Measurements from ENCODE around the gene TPRN. TPM values are rescaled to one million over a fixed set of nuclear protein-coding genes. Genes with fewer than 3 reads are reported as not detected.

TPRN gene
- total RNA-seq: 3.6 and 4.8 TPM in 2 replicates

GRCh38 chr9:137200311-137201204, at the start of gene TPRN:
Gene TPRN (minus strand): TSS chr9:137200741. CDS start chr9:137200711, 30 bp downstream.

GRCh38 chr9:137240841-137241489, 40.4 kb upstream of the TPRN start, which contains the start of gene TUBB4B:
Gene TUBB4B (plus strand): TSS chr9:137241287. CDS start chr9:137241361, 74 bp downstream.

GRCh38 chr9:137230705-137231371, 30.3 kb upstream of the TPRN start, which contains the start of gene SLC34A3:
Gene SLC34A3 (plus strand): TSS chr9:137230901. CDS start chr9:137231703, 802 bp downstream.

GRCh38 chr9:137227054-137227852, 26.7 kb upstream of the TPRN start, which contains the start of gene RNF224:
Gene RNF224 (plus strand): TSS chr9:137227502. CDS start chr9:137228336, 834 bp downstream.

GRCh38 chr9:137224830-137225694, 24.5 kb upstream of the TPRN start, which contains the start of gene CYSRT1:
Gene CYSRT1 (plus strand): TSS chr9:137225174. CDS start chr9:137225622, 448 bp downstream.

GRCh38 chr9:137222190-137223077, 21.9 kb upstream of the TPRN start, which contains the start of gene RNF208:
Gene RNF208 (minus strand): TSS chr9:137222240. CDS start chr9:137221212, 1,028 bp downstream.

GRCh38 chr9:137205126-137206069, 4.9 kb upstream of the TPRN start, which contains the start of the genes NDOR1 and TMEM203:
Gene NDOR1 (plus strand): TSS chr9:137205700. CDS start chr9:137205778, 78 bp downstream.
Gene TMEM203 (minus strand): TSS chr9:137205648. CDS start chr9:137205414, 234 bp downstream.

GRCh38 chr9:137188490-137189296, 11.8 kb downstream of the TPRN start, which contains the start of the genes ANAPC2 and SSNA1:
Gene ANAPC2 (minus strand): TSS chr9:137188560. CDS start chr9:137188532, 28 bp downstream.
Gene SSNA1 (plus strand): TSS chr9:137188676. CDS start chr9:137188727, 51 bp downstream.

GRCh38 chr9:137169896-137170358, 30.6 kb downstream of the TPRN start, which contains the start of gene LRRC26:
Gene LRRC26 (minus strand): TSS chr9:137170051. CDS start chr9:137169943, 108 bp downstream.

Other genes with a start within 250 kb of the TPRN start
- gene LCN12, start 248.5 kb downstream of the TPRN start, total RNA-seq: 0.34 TPM in 1 of 2 replicates, not detected in the other
- not detected in 2 replicates for gene PTGDS, start 223.2 kb downstream of the TPRN start, total RNA-seq
- not detected in 2 replicates for gene LCNL1, start 217.7 kb downstream of the TPRN start, total RNA-seq
- 7.8 and 9.9 TPM in 2 replicates for gene PAXX, start 208.3 kb downstream of the TPRN start, total RNA-seq
- gene CLIC3, start 204.2 kb downstream of the TPRN start, total RNA-seq: 4.4 and 6.7 TPM in 2 replicates
- gene ABCA2, start 172.5 kb downstream of the TPRN start, total RNA-seq: 4.1 and 48.2 TPM in 2 replicates
- gene FUT7, start 168.7 kb downstream of the TPRN start, total RNA-seq: not detected in 2 replicates
- gene NPDC1, start 154.6 kb downstream of the TPRN start, total RNA-seq: 3.8 and 16.7 TPM in 2 replicates
- gene ENTPD2, start 146.7 kb downstream of the TPRN start, total RNA-seq: 1.8 and 3.1 TPM in 2 replicates
- 0.85 and 2.1 TPM in 2 replicates for gene SAPCD2, start 130.2 kb downstream of the TPRN start, total RNA-seq
- gene UAP1L1, start 123.2 kb downstream of the TPRN start, total RNA-seq: 4.8 and 6.3 TPM in 2 replicates
- 62.5 and 67.1 TPM in 2 replicates for gene MAN1B1, start 113.8 kb downstream of the TPRN start, total RNA-seq
- 62.2 and 81.7 TPM in 2 replicates for gene DPP7, start 86.0 kb downstream of the TPRN start, total RNA-seq
- gene GRIN1, start 61.6 kb downstream of the TPRN start, total RNA-seq: 0.57 and 1.0 TPM in 2 replicates
- 2.1 TPM in 1 of 2 replicates, not detected in the other for gene LRRC26, start 30.7 kb downstream of the TPRN start, total RNA-seq
- not detected in 2 replicates for gene TMEM210, start 28.7 kb downstream of the TPRN start, total RNA-seq
- 17.4 and 24.1 TPM in 2 replicates for gene ANAPC2, start 12.2 kb downstream of the TPRN start, total RNA-seq
- 46.5 and 57.4 TPM in 2 replicates for gene SSNA1, start 12.1 kb downstream of the TPRN start, total RNA-seq
- 33.0 and 38.3 TPM in 2 replicates for gene TMEM203, start 4.9 kb upstream of the TPRN start, total RNA-seq
- 5.8 and 7.3 TPM in 2 replicates for gene NDOR1, start 5.0 kb upstream of the TPRN start, total RNA-seq
- gene RNF208, start 21.5 kb upstream of the TPRN start, total RNA-seq: 0.34 and 0.78 TPM in 2 replicates
- gene CYSRT1, start 24.4 kb upstream of the TPRN start, total RNA-seq: 1.6 and 3.8 TPM in 2 replicates
- under 0.01 and 0.28 TPM in 2 replicates for gene RNF224, start 26.8 kb upstream of the TPRN start, total RNA-seq
- under 0.01 TPM in 1 of 2 replicates, not detected in the other for gene SLC34A3, start 30.2 kb upstream of the TPRN start, total RNA-seq
- 97.1 and 124 TPM in 2 replicates for gene TUBB4B, start 40.5 kb upstream of the TPRN start, total RNA-seq
- gene STPG3, start 50.5 kb upstream of the TPRN start, total RNA-seq: not detected in 2 replicates
- 54.0 and 66.1 TPM in 2 replicates for gene NELFB, start 54.6 kb upstream of the TPRN start, total RNA-seq
- gene TOR4A, start 77.0 kb upstream of the TPRN start, total RNA-seq: 14.7 and 34.9 TPM in 2 replicates
- gene NRARP, start 101.5 kb upstream of the TPRN start, total RNA-seq: 6.2 and 23.3 TPM in 2 replicates
- gene EXD3, start 222.4 kb upstream of the TPRN start, total RNA-seq: 6.5 and 10.6 TPM in 2 replicates
- gene NOXA1, start 222.7 kb upstream of the TPRN start, total RNA-seq: 0.68 and 3.3 TPM in 2 replicates
- gene ENTPD8, start 240.6 kb upstream of the TPRN start, total RNA-seq: 0.36 TPM in 1 of 2 replicates, not detected in the other